ENCODE measurements around the gene HOXC11. TPM values are rescaled to one million over a fixed set of nuclear protein-coding genes. Genes with fewer than 3 reads are reported as not detected.

Gene HOXC11
- total RNA-seq, 2 donors from 2014 or later: not detected

GRCh38 chr12:53952335-53952694, 20.6 kb upstream of the HOXC11 start:
- DNase-seq (ENCODE audit: low spot score): no peak
- Histone ChIP-seq H3K36me3 (no peaks in the 10 kb centered on the region), H3K4me1 (peaks cover 0 to 26% of the 10 kb centered on the region in 2 donors), H3K4me3 (no peak overlapping the region), H3K9me3 (no peaks in the 10 kb centered on the region), H3K27me3 (peaks cover 57 to 73% of the 10 kb centered on the region in 2 donors), H3K27ac (no peak overlapping the region)
- TF ChIP-seq CTCF (IDR thresholded peaks at IDR 0.05): no peak

- Histone ChIP-seq H3K36me3 (no peaks in the 10 kb centered on the region), H3K9me3 (no peaks in the 10 kb centered on the region), H3K27me3 (peaks cover 57 to 81% of the 10 kb centered on the region in 2 donors), H3K4me1 (peaks cover 0 to 26% of the 10 kb centered on the region in 2 donors), H3K27ac (no peak overlapping the region), H3K4me3 (no peak overlapping the region)
- no peak for DNase-seq (ENCODE audit: low spot score)
- no peak for TF ChIP-seq CTCF (IDR thresholded peaks at IDR 0.05)
Observed at GRCh38 chr12:53952871-53953734, 19.8 kb upstream of the HOXC11 start.

GRCh38 chr12:53953831-53954693, 18.9 kb upstream of the HOXC11 start:
- TF ChIP-seq CTCF (IDR thresholded peaks at IDR 0.05): no peak
- no peak for DNase-seq (ENCODE audit: low spot score)
- peaks cover 63 to 88% of the 10 kb centered on the region in 2 donors for H3K27me3 ChIP-seq
- peaks cover 0 to 26% of the 10 kb centered on the region in 2 donors for H3K4me1 ChIP-seq
- H3K4me3 ChIP-seq: no peak overlapping the region
- H3K9me3 ChIP-seq: no peaks in the 10 kb centered on the region
- no peaks in the 10 kb centered on the region for H3K36me3 ChIP-seq
- H3K27ac ChIP-seq: no peak overlapping the region

- H3K4me3 ChIP-seq: no peak within 1 kb of the TSS
- peaks cover 66 to 89% of the 10 kb centered on the region in 2 donors for H3K27me3 ChIP-seq
- DNase-seq (ENCODE audit: low spot score): no peak
- H3K9me3 ChIP-seq: no peaks in the 10 kb centered on the region
- no peak for TF ChIP-seq CTCF (IDR thresholded peaks at IDR 0.05)
- H3K27ac ChIP-seq: no peak within 1 kb of the TSS
- H3K4me1 ChIP-seq: peaks cover 0 to 26% of the 10 kb centered on the region in 2 donors
- no peaks in the 10 kb centered on the region for H3K36me3 ChIP-seq
Observed at GRCh38 chr12:53954694-53955035, 18.3 kb upstream of the HOXC11 start, which contains the start of gene HOXC12. Gene HOXC12, plus strand, starts transcription at chr12:53954903. Its CDS starts 27 bp downstream, at chr12:53954930.

- H3K4me3 ChIP-seq: no peak overlapping the region
- H3K27me3 ChIP-seq: peaks cover 71 to 85% of the 10 kb centered on the region in 2 donors
Observed at GRCh38 chr12:53955036-53955775, 17.7 kb upstream of the HOXC11 start.

More at GRCh38 chr12:53955036-53955775, 17.7 kb upstream of the HOXC11 start:
- TF ChIP-seq CTCF (IDR thresholded peaks at IDR 0.05): no peak
- Histone ChIP-seq H3K9me3 (no peaks in the 10 kb centered on the region), H3K27ac (no peak overlapping the region), H3K36me3 (no peaks in the 10 kb centered on the region), H3K4me1 (peaks cover 0 to 26% of the 10 kb centered on the region in 2 donors)
- DNase-seq (ENCODE audit: low spot score): no peak

Measured in right atrium auricular region (tissue), 2 donors.